GM19452 (cell line): ENCODE measurements around the gene LRP1-AS.
A peak's percentile ranks its signal among the peaks of the same experiment; 100 is the strongest.

ENCODE experiments used
- ATAC-seq: cut with Tn5 transposase; IDR thresholded peaks from one replicate; pipeline ENCODE4 v1.9.1; 2021; ENCODE audit not compliant: unreplicated experiment

LRP1-AS gene

DNA sequence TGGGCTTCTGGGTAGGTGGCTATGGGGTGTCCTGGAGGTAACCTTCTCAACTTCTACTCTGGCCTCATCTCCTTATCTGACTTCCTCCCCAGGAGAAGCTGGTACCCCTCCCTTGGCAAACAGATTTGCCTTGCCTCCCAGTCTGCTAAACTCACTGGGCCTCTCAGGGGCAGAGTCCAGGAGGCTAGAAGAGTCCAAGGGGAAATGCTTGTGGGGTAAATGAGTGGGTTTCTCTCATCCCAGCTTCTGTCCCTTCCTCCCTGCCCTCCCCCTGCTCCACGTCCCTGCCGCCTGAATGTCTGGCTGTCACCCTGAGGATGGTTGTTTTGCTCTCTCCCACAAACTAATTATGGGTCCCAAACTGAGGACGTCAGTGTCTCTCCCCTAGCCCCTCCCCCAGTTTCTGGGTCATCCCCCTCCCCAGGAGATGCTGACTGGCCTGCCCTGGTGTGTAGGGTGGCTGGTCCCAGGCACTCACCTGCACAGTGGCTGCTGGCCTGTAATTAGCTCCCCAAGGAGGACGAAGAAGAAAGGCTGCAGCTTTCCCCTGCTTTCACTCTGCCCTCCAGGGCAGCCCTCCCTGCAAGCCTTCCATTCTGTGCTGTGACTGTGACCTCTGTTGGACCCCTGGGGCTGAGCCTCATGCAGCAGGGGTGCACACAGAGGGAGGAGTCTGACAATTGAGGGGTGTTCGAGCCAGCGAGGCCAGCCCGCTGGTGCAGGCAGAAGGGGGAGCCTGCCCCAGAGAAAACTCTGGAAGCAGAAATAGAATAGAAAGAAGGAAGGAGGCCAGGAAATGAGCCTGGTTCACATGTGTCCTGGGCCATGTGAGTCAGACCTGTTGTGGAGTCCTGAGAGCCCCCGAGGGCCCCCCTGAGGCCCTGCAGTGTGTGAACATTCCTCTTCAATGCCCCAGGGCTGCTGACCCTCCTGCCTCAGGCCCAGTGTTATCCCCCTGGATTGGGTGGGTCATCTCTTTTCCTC, at the start of gene LRP1-AS:
LRP1-AS (minus strand) TSS at position 659 of the 984 bp plus-strand sequence.
- ATAC-seq, result no peak

GRCh38 chr12:57196956-57197355, 49.5 kb upstream of the LRP1-AS start:
- no peak for ATAC-seq

GRCh38 chr12:57196439-57196838, 49.0 kb upstream of the LRP1-AS start:
- no peak for ATAC-seq

- no peak for ATAC-seq
These were observed 48.4 kb upstream of the LRP1-AS start for GRCh38 chr12:57195611-57196371.

GRCh38 chr12:57195186-57195585, 47.8 kb upstream of the LRP1-AS start:
- no peak for ATAC-seq

DNA sequence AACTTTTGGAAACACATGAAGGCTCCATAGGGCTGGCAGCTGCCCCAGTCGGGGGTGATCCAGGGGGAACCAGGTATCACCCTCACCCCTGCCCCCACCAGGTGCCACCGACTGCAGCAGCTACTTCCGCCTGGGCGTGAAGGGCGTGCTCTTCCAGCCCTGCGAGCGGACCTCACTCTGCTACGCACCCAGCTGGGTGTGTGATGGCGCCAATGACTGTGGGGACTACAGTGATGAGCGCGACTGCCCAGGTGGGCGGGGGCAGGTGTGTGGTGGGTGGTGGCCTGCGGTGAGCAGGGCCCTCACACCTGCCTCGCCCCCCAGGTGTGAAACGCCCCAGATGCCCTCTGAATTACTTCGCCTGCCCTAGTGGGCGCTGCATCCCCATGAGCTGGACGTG, 46.8 kb upstream of the LRP1-AS start:
- ATAC-seq, result no peak

DNA sequence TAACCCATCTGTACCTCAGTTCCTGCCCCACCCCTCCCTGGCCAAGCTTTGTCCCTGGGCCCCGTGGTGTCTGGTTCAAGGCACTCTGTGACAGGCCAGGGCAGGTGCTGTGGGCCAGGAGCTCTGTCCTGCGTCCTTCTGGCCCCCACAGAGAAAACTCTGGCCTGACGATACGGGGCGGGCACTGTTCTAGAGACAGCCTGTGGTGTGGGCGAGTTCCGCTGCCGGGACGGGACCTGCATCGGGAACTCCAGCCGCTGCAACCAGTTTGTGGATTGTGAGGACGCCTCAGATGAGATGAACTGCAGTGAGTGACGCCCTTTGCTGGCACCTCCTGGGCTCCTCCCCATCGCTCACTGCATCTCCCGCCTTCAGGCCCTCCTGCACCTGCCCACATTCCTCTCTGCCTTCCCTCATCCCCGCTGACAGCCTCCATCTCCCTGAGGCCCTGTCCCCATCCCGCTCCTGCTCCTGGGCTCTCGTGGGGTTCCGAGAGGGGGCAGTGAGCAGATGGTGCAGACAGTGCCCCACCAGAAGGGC, 46.4 kb upstream of the LRP1-AS start:
- no peak for ATAC-seq

DNA sequence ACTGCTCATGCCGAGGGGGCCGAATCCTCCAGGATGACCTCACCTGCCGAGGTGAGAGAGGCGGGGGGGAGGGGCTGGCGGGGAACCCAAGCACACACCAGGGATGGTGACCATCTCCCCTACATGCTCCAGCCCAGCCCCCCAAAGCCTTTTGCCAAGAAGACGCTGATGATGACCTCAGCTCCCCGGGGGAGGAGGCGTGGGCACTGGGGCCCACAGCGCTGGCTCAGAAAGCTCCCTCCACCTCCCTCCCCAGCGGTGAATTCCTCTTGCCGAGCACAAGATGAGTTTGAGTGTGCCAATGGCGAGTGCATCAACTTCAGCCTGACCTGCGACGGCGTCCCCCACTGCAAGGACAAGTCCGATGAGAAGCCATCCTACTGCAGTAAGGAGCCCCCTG, 45.5 kb upstream of the LRP1-AS start:
- ATAC-seq, result no peak

- ATAC-seq, result no peak
These were observed 44.0 kb upstream of the LRP1-AS start for GRCh38 chr12:57191410-57191809.

DNA sequence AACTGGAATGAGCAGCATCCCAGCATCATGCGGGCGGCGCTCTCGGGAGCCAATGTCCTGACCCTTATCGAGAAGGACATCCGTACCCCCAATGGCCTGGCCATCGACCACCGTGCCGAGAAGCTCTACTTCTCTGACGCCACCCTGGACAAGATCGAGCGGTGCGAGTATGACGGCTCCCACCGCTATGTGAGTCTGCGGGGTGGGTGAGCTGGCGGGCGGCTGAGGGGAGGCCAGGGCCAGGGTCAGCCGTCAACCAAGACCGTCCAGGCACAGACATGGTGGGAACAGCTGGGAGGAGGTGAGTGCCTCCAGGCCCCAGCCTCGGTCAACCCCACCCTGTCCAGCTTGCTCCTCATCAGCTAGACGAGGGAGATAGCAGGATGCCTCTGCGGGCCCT, 43.4 kb upstream of the LRP1-AS start:
- ATAC-seq, result no peak

DNA sequence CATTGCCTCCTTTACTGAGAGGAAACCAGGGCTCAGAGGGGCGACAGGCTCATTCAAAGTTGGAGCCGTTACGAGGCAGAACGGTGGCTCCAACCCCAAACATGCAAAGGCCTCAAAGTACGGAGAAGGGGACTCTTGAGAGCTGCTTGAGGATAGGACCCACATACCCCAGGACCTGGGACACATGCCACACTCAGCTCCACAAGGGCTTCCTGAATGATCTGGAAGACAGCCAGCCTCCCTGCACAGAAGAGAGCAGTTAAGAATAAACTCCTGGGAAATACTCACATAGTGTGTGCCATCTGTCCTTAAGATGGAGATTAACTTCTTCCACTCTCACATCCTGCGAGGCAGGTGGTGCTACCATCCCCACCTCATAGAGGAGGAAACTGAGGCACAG, 42.6 kb upstream of the LRP1-AS start:
- no peak for ATAC-seq

DNA sequence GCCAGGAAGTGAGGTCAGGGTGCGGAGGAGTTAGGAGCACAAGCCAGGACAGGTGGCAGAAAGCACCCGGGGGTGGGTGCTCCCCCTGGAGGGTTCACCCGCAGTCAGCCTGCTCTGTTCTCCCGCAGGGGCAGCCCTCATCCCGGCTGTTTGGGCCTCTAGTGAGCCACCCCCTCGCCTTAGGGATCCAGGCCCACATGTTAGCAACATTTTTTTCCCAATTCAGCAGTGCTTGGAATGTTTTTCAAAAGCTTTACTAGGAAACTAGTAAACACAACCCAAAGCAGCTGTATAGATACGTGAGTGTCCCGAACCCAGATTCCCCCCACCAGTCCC, 40.6 kb upstream of the LRP1-AS start:
- no peak for ATAC-seq

- ATAC-seq, result no peak
These were observed 40.0 kb upstream of the LRP1-AS start for GRCh38 chr12:57187222-57188089.

DNA sequence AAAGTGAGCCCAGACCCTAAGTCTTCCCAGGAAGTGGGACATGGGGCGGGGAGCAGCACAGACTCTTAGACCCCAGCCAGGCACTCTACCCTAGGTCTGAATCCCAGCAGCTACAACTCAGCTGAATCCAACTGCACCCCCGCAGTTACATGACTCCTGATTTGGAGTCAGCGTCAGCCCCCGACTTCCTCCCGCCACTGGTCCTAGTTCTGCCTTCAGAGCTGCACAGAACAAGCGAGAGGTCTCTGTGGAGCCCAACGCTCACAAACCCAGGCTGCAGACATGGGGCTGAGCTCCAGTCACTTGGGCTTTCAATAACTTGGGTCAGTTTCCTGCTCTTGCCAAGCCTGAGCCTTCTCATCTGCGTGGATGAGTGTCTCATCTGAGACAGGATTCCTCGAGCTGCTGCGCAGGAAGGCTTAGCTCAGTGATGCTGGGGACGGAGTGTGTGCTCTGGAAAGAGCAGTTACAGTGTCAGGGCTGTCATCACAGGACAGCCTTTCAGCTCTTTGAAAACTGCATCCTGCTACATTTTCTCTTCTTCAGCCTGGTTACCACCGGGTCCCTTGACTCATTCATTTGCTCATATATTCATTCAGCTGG, 38.6 kb upstream of the LRP1-AS start:
- no peak for ATAC-seq

- ATAC-seq, result no peak
These were observed 38.0 kb upstream of the LRP1-AS start for GRCh38 chr12:57185403-57185802.

GRCh38 chr12:57183939-57184725, 36.7 kb upstream of the LRP1-AS start:
- no peak for ATAC-seq

DNA sequence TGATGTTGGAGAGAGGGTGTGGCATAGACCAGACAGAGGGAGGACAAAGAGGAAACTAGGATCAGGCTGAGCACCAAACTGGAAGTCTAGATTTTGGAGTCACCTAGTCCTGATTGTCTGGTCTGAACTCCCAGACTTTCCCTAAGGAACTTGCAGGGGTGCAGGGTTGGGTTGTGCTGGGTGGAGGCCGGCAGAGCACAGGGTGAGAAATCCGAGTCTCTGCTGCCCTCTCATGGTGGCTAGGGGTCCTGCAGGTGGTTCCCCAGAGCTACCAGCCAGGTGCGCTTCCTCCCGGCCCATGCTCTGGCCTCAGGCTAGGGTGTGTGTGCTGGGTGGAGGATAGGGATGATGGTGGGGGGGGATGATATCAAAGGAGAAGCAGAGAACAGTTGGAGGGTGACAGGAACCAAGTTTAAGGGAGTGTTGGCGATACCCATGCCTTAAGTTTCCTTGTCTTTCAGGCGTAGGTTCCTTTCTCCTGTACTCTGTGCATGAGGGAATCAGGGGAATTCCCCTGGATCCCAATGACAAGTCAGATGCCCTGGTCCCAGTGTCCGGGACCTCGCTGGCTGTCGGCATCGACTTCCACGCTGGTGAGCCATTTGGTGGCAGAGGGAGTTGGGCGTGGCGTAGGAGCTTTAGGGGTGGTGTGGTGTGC, 35.6 kb upstream of the LRP1-AS start:
- ATAC-seq, result peak; percentile 87

DNA sequence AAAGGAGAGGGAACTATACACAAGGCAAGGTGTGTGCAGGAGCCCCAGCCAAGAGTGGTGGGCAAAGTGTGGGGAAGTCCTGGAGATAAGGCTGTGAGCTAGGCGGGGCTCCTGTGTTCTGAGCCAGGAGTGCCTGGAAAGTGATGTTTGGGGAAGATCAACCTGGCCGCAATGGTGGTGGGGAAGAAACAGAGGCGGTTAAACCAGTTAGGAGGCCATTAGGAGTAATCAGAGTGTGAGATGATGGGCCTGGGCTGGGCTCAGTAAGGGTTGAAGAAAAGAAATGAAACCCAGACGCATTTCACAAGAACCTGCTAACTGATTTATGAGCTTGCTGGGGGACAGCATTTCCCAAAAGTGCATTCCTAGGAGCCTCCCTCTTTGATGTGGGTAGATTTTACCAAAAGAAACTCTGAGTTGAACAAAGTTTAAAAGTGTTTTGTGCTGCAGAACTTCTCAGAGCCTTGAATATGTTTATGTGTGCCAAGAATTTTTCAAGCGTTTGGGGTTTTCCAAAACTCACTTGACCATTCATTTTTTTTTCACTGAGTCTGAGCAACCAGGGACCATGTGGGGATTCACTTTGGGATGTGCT, 34.2 kb upstream of the LRP1-AS start:
- no peak for ATAC-seq

DNA sequence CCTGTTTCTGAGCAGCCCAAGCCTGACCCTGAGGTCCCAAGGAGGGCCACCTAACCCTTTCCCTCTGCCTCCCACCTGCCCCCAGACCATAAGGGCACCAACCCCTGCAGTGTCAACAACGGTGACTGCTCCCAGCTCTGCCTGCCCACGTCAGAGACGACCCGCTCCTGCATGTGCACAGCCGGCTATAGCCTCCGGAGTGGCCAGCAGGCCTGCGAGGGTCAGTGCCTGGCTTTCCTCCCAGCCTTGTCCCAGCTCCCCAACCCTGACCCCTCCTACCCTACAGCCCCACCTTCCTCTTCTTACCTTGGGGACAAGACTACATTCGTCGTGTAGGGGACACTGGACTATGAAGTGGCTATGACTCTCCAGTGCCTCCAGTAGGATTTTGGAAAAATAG, 33.7 kb upstream of the LRP1-AS start:
- no peak for ATAC-seq
